BLaER1 treated with 17β-estradiol and CSF1 and Interleukin-3, amounts not matched to agents 10 nM and 100 nM (cell line): ENCODE results near the gene PRAMEF6.
"Not testable (repeated sequence)": the region's sequence is repeated elsewhere in the genome, so short reads cannot be mapped to it uniquely, and the experiment has no call there.

Experiments used
- H3K27ac ChIP-seq, 11 experiments: shearing (Covaris generic); formaldehyde crosslinking; 2 replicates each; pipeline ENCODE4 v1.8.1; 2022
- H3K27me3 ChIP-seq, 11 experiments: shearing (Covaris generic); formaldehyde crosslinking; 2 replicates each; pipeline ENCODE4 v1.8.1; 2022
- H3K36me3 ChIP-seq, 11 experiments: shearing (Covaris generic); formaldehyde crosslinking; 2 replicates each; pipeline ENCODE4 v1.8.1; 2022
- H3K4me1 ChIP-seq, 10 experiments: shearing (Covaris generic); formaldehyde crosslinking; 2 replicates each; pipeline ENCODE4 v1.8.1; 2022
- H3K4me2 ChIP-seq, 11 experiments: shearing (Covaris generic); formaldehyde crosslinking; 2 replicates each; pipeline ENCODE4 v1.8.1; 2022
- H3K4me3 ChIP-seq, 10 experiments: shearing (Covaris generic); formaldehyde crosslinking; 2 replicates each; pipeline ENCODE4 v1.8.1; 2022
- H3K9ac ChIP-seq, 11 experiments: shearing (Covaris generic); formaldehyde crosslinking; 2 replicates each; pipeline ENCODE4 v1.8.1; 2022
- H3K9me3 ChIP-seq, 11 experiments: shearing (Covaris generic); formaldehyde crosslinking; replicated peaks in 1 of 11; 2 replicates each; pipeline ENCODE4 v1.8.1; 2022
- H4K20me1 ChIP-seq, 11 experiments: shearing (Covaris generic); formaldehyde crosslinking; 2 replicates each; pipeline ENCODE4 v1.8.1; 2022

PRAMEF6 gene

DNA sequence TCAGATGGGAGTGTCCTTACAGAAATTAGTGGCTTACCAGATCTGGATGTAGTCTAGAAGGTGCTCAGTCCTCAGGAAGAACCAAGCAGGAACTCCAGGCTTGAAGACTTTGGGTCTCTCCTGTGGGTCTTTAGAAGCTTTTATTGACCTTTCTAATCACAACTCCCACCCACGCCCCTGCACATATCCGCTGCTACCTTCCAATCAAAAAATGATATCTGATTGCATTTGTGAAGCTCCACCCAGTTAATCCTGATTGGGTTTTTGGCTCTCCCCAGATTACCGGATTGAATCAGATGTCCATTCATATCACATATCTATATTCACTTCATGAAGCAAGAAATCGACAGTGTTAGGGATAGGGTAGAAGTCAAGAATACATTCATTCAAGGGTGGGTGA is at the start of gene PRAMEF6:
PRAMEF6 (minus strand) TSS at position 101 of the 400 bp plus-strand sequence. CDS start 5,062 bp downstream, outside the sequence.
- H3K4me1 ChIP-seq, H3K4me3 ChIP-seq, H3K4me2 ChIP-seq, H3K27ac ChIP-seq, H4K20me1 ChIP-seq, H3K9me3 ChIP-seq, H3K27me3 ChIP-seq, H3K36me3 ChIP-seq, H3K9ac ChIP-seq: not testable (repeated sequence)

DNA sequence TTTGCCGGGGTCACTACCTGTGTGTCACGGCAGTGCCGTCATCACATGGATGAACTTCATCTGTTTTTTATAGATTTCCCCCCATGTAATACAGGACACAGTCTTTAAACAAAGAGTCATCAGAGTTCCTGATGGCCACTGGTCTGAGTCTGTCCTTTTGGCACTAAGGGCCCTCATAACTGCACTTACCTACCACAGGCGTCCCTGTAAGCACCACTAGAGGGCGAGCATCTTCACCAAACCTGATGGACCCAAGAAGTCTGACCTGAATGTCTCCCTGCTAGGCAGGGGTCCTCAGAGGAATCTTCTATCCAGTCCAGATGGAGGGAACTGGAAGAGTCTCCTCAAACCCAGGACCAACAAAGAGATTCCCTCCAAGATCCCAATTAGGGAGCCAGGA is 23.0 kb downstream of the PRAMEF6 start:
- H3K4me2 ChIP-seq, H3K9ac ChIP-seq, H3K4me3 ChIP-seq, H3K4me1 ChIP-seq, H3K27ac ChIP-seq, H3K36me3 ChIP-seq, H3K27me3 ChIP-seq, H4K20me1 ChIP-seq, H3K9me3 ChIP-seq: not testable (repeated sequence)

DNA sequence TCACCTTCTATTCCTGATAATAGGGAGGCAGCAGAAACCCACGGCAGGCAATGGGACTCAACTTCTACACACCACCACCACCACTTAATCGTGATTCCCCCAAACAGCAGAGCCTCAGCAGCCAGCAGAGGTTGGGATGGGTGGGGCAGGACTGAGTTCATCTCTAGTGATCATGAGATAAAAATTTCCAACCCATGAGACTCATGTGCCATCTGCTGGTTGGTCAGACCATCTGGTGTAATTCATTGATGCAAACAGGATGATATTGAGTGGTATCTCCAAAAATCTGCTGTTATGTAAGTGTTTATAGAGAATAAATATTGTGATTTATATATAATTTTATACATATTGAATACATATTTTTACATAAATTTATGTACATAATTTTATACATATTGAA is 25.6 kb downstream of the PRAMEF6 start:
- H3K4me1 ChIP-seq, H4K20me1 ChIP-seq, H3K36me3 ChIP-seq, H3K9me3 ChIP-seq, H3K9ac ChIP-seq, H3K27ac ChIP-seq, H3K4me3 ChIP-seq, H3K27me3 ChIP-seq, H3K4me2 ChIP-seq: not testable (repeated sequence)

DNA sequence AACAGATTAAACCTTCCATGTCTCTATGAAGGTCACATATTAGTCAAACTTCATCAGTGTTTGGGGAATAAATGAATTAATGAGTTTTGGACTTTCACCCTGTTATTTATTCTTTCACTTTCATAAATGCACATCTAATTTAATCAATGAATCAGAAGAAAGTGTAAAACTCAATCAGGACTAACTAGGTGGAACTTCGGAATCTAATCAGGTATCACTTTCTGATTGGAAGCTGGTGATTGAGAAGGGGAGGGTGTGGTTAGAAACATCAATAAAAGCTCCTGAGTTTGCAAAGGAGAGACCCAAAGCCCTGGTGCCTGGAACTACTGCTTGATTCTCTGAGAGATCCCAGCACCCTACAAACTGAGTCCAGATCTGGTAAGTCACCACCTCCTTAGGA is 31.1 kb downstream of the PRAMEF6 start, which contains the start of gene PRAMEF7:
PRAMEF7 (plus strand) TSS at position 301 of the 400 bp plus-strand sequence. CDS start 1,083 bp downstream, outside the sequence.
- H3K27me3 ChIP-seq, H3K4me3 ChIP-seq, H3K9me3 ChIP-seq, H3K9ac ChIP-seq, H3K4me2 ChIP-seq, H3K27ac ChIP-seq, H3K4me1 ChIP-seq, H3K36me3 ChIP-seq, H4K20me1 ChIP-seq: not testable (repeated sequence)

DNA sequence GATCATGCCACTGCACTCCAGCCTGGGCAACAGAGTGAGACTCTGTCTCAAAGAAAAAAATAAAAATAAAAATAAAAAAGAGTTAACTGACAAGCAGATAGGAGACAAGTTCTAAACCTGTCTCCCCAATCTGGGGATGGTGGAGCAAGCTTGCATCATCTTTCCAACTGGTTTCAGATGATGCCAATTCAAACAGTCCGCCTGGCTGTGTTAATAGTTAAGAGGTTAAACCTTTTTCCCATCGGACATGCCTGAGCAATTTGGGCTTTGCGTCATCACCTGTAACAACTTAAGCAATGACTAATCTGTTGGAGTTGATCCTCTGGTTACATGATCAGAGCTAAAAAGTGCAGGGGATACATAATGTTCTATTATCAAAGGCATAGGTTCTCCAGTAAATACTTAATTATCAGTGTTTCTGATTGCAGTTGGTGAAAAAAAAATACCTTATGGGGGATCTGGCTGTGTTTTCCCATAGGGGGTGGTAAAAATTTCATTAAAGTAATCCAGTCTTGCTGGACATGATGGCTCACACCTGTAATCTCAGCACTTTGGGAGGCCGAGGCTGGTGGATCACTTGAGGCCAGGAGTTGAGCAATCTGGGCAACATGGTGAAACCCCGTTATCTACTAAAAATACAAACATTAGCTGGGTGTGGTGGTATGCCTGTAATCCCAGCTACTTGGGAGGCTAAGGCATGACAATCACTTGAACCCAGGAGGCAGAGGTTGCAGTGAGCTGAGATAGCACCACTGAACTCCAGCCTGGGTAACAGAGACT is 43.4 kb downstream of the PRAMEF6 start:
- not testable (repeated sequence) for H3K36me3 ChIP-seq, H3K27me3 ChIP-seq, H3K4me3 ChIP-seq, H3K4me2 ChIP-seq, H3K9me3 ChIP-seq, H3K9ac ChIP-seq, H3K27ac ChIP-seq, H3K4me1 ChIP-seq, H4K20me1 ChIP-seq

DNA sequence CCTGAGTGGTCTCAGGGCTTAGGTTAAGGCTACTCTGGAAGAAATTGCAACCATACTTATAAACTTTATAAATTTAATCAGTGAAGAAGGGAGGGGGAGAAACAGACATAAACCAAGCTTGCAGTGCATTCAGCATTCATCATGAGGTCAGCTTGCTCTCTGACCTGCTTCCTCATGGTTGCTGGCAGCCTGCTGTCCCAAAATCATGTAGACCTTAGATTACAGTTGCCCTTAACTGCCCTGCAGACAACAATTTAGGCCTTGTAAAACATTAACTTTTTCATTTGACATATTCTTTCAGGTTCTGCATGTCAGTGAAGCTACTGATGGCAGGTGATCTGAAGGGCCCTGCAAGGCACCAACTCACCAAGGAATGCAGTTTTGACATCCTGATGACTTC is 48.2 kb downstream of the PRAMEF6 start:
- not testable (repeated sequence) for H3K9ac ChIP-seq, H3K27me3 ChIP-seq, H3K4me2 ChIP-seq, H3K4me3 ChIP-seq, H3K4me1 ChIP-seq, H3K9me3 ChIP-seq, H4K20me1 ChIP-seq, H3K27ac ChIP-seq, H3K36me3 ChIP-seq

DNA sequence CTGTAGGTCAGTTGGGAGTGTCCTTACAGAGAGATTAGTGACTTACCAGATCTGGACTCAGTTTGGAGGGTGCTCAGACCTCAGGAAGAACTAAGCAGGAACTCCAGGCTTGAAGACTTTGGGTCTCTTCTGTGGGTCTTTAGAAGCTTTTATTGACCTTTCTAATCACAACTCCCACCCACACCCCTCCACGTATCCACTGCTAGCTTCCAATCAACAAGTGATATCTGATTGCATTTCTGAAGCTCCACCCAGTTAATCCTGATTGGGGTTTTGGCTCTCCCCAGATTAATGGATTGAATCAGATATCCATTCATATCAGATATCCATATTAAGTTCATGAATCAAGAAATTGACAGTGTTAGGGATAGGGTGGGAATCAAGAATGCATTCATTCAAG is 49.2 kb downstream of the PRAMEF6 start, which contains the start of gene PRAMEF10:
PRAMEF10 (minus strand) TSS at position 101 of the 400 bp plus-strand sequence. CDS start 2,423 bp downstream, outside the sequence.
- H3K36me3 ChIP-seq, H3K27ac ChIP-seq, H3K9me3 ChIP-seq, H4K20me1 ChIP-seq, H3K27me3 ChIP-seq, H3K4me1 ChIP-seq, H3K4me2 ChIP-seq, H3K9ac ChIP-seq, H3K4me3 ChIP-seq: not testable (repeated sequence)
